B cell (primary cell): ENCODE measurements around the gene MAP3K12. TPM values are rescaled to one million over a fixed set of nuclear protein-coding genes. Genes with fewer than 3 reads are reported as not detected.

Experiments
- ATAC-seq: fragments of 200-7000 bp; cut with Tn5 transposase; one replicate; pipeline ENCODE4 v1.10.0; 2021; ENCODE audit warnings: low read depth, mild to moderate bottlenecking, moderate number of reproducible peaks, moderate library complexity
- CTCF ChIA-PET: fragments of 350-600 bp; sonication (Branson Sonifier 250); formaldehyde crosslinking; loops from one replicate; lab custom pipeline; 2021; ENCODE audit warnings: antibody characterized with exemption, inconsistent platforms; lab: Charles Lee
- POLR2A ChIA-PET: fragments of 350-600 bp; sonication (Branson Sonifier 250); formaldehyde crosslinking; loops from one replicate; lab custom pipeline; 2021; ENCODE audit warnings: antibody characterized with exemption; lab: Charles Lee
- DNase-seq: peaks from one replicate; pipeline ENCODE4 v3.0.0; 2013
- H2AFZ ChIP-seq: 2 replicates; pipeline ENCODE4 v1.6.1; 2012; ENCODE audit warnings: mild to moderate bottlenecking, low read depth, low read length; ENCODE audit not compliant: insufficient read depth, poor library complexity, severe bottlenecking
- H3K27ac ChIP-seq, 2 donors: 1 replicate in 1 of 2; 2 replicates in 1 of 2; pipeline ENCODE4 v1.5.1; 2012 to 2013; ENCODE audit warnings: low read length in 2 of 2, mild to moderate bottlenecking in 2 of 2, moderate library complexity in 1 of 2
- H3K27me3 ChIP-seq, 4 experiments: fragments of 200-600 bp in 1 of 4; sonication (generic) in 1 of 4; replicated peaks in 1 of 4; 1 replicate in 2 of 4; 2 replicates in 2 of 4; pipeline versions ENCODE4 v1.6.1 to v1.7.0; 2013 to 2016; ENCODE audit warnings: low read length in 3 of 4, mild to moderate bottlenecking in 2 of 4, mixed read lengths in 1 of 4, moderate library complexity in 1 of 4; ENCODE audit not compliant: insufficient read depth in 4 of 4, control insufficient read depth in 3 of 4; ENCODE audit errors: control extremely low read depth in 1 of 4
- H3K36me3 ChIP-seq, 2 experiments: replicated peaks in 1 of 2; 1 replicate in 1 of 2; 2 replicates in 1 of 2; pipeline versions ENCODE4 v1.6.1 to v1.7.1; 2013; ENCODE audit warnings: low read length in 1 of 2; ENCODE audit not compliant: insufficient read depth in 2 of 2, control insufficient read depth in 1 of 2; ENCODE audit errors: control extremely low read depth in 1 of 2, extremely low read depth in 1 of 2
- H3K4me1 ChIP-seq, 2 donors: fragments of 200-600 bp in 1 of 2; sonication (generic) in 1 of 2; 1 replicate in 1 of 2; 2 replicates in 1 of 2; pipeline versions ENCODE4 v1.5.1 to v1.6.1; 2013 to 2017; ENCODE audit warnings: low read length in 2 of 2; ENCODE audit not compliant: control insufficient read depth in 2 of 2, insufficient read depth in 2 of 2
- H3K4me2 ChIP-seq: replicated peaks from 2 replicates; pipeline ENCODE3; 2012; ENCODE audit warnings: mild to moderate bottlenecking, low read depth, low read length; ENCODE audit not compliant: poor library complexity, severe bottlenecking
- H3K4me3 ChIP-seq, 5 experiments: fragments of 200-600 bp in 1 of 5; sonication (generic) in 1 of 5; 1 replicate in 3 of 5; 2 replicates in 2 of 5; pipeline versions ENCODE4 v1.5.1 to v1.7.0; 2011 to 2016; ENCODE audit warnings: low read length in 4 of 5, mild to moderate bottlenecking in 4 of 5, low read depth in 2 of 5, control low read depth in 1 of 5, moderate library complexity in 1 of 5; ENCODE audit not compliant: insufficient read depth in 1 of 5; ENCODE audit errors: control extremely low read depth in 1 of 5, extremely low read depth in 1 of 5
- H3K79me2 ChIP-seq: fragments of 200-600 bp; sonication (generic); one replicate; pipeline ENCODE4 v1.6.0; 2016; ENCODE audit warnings: low read length; ENCODE audit not compliant: control insufficient read depth, insufficient read depth
- H3K9ac ChIP-seq: fragments of 200-600 bp; sonication (generic); 2 replicates; pipeline ENCODE4 v1.6.1; 2017; ENCODE audit warnings: mild to moderate bottlenecking, low read length, moderate library complexity
- H3K9me3 ChIP-seq, 3 donors: one replicate each; pipeline versions ENCODE4 v1.6.1 to v1.7.1; 2013; ENCODE audit warnings: low read length in 2 of 3; ENCODE audit not compliant: control insufficient read depth in 2 of 3, insufficient read depth in 1 of 3; ENCODE audit errors: control extremely low read depth in 1 of 3
- H4K20me1 ChIP-seq: 2 replicates; pipeline ENCODE4 v1.6.0; 2012; ENCODE audit warnings: mild to moderate bottlenecking, low read length; ENCODE audit not compliant: insufficient read depth, control insufficient read depth, poor library complexity, severe bottlenecking
- H3K27ac Mint-ChIP-seq: one replicate; pipeline ENCODE4 v1.8.0; 2021; ENCODE audit warnings: mixed read lengths
- H3K27me3 Mint-ChIP-seq: one replicate; pipeline ENCODE4 v1.8.0; 2021; ENCODE audit warnings: mixed read lengths
- H3K4me1 Mint-ChIP-seq: one replicate; pipeline ENCODE4 v1.8.0; 2021; ENCODE audit warnings: mixed read lengths
- H3K4me3 Mint-ChIP-seq: one replicate; pipeline ENCODE4 v1.8.0; 2021; ENCODE audit warnings: mixed read lengths
- H3K9me3 Mint-ChIP-seq: one replicate; pipeline ENCODE4 v1.8.0; 2022; ENCODE audit warnings: mixed read lengths; ENCODE audit not compliant: insufficient read depth
- EZH2 ChIP-seq: IDR thresholded peaks from 2 replicates; pipeline ENCODE4 v1.6.1; 2012; ENCODE audit warnings: borderline replicate concordance, low read depth, mild to moderate bottlenecking, moderate library complexity, low read length; ENCODE audit not compliant: insufficient read depth, poor library complexity, severe bottlenecking
- WGBS: methylation state at CpG from one replicate; pipeline ENCODE4 v1.1.5; 2013; ENCODE audit warnings: missing lambda C conversion rate; ENCODE audit not compliant: insufficient coverage; 5-methylcytosine and 5-hydroxymethylcytosine counted together
- intact Hi-C: fragments of 100-400 bp; cut with micrococcal nuclease; formaldehyde crosslinking; loops from one replicate; pipeline ENCODE4 v1.10.0; 2022
- polyA plus RNA-seq: library from polyadenylated mRNA; depleted of rRNA; stranded (reverse); fragments of >200 nt; gene quantifications from 2 replicates; pipeline ENCODE4 v1.2.3, GENCODE V29; 2012
- total RNA-seq, 2 donors: library from RNA; stranded (reverse); fragments of 120-200 nt in 1 of 2; gene quantifications; 1 replicate in 1 of 2; 2 replicates in 1 of 2; pipeline versions ENCODE4 v1.2.3 to v1.2.4, GENCODE V29; 2013 to 2022
- TF ChIP-seq, protein P1 (sequence below): fragments of 200-600 bp; IDR thresholded peaks from one replicate; pipeline ENCODE4 v1.8.0; 2022; ENCODE audit warnings: antibody characterized with exemption, mild to moderate bottlenecking

The MAP3K12 gene
- total and polyA plus RNA-seq, 2 donors (not counting 1 experiment from before 2014, with no cell fraction given): 15.0 to 17.0 TPM

DNA sequence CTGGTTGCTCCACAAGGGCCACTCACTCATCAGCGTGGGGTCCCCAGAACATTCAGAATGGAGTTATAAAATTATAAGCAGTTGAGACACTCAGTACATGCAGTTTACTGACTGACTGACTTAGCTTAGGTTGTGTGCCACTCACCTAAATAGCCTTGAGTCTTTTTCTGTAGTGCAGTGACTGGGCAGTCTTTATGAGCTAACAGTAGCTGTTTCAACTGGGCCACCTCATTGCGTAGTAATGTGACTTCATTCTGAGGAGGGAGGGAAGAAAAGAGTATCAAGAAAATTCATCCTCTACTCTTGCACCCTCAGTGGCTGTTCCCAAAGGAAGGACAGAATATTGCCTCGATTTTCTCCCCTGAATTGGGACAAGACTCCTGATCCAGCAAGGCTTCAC, 23.9 kb upstream of the MAP3K12 start:
- Histone ChIP-seq H3K36me3 (peaks cover 13 to 74% of the 10 kb centered on the region in 2 experiments), H3K9ac (no peak overlapping the region), H3K27me3 (no peaks in the 10 kb centered on the region), H3K4me3 (no peak overlapping the region), H4K20me1 (no peaks in the 10 kb centered on the region), H2AFZ (no peak overlapping the region), H3K79me2 (no peaks in the 10 kb centered on the region), H3K27ac (no peak overlapping the region), H3K9me3 (no peaks in the 10 kb centered on the region), H3K4me2 (no peak overlapping the region), H3K4me1 (no peaks in the 10 kb centered on the region)
- Mint-ChIP-seq H3K27ac (no peak overlapping the region), H3K9me3 (no peaks in the 10 kb centered on the region), H3K4me3 (no peak overlapping the region), H3K27me3 (no peaks in the 10 kb centered on the region), H3K4me1 (no peaks in the 10 kb centered on the region)
- intact Hi-C loops: no loop called here
- CTCF ChIA-PET: interaction anchor here (1.0 to 1.6 kb wide), 2 partner anchors 153 to 179 kb away, joined by 3 to 4 read pairs; partner anchors contain the start of gene ATP5MC2
- no peak for DNase-seq
- POLR2A ChIA-PET: interaction anchor here (1.1 kb wide), 1 partner anchor 14 kb away, joined by 3 read pairs; no protein-coding TSS in a partner anchor
- ATAC-seq: no peak
- WGBS: 100% methylated on average over 1 of the region's 3 CpGs
- TF ChIP-seq, protein P1, sequence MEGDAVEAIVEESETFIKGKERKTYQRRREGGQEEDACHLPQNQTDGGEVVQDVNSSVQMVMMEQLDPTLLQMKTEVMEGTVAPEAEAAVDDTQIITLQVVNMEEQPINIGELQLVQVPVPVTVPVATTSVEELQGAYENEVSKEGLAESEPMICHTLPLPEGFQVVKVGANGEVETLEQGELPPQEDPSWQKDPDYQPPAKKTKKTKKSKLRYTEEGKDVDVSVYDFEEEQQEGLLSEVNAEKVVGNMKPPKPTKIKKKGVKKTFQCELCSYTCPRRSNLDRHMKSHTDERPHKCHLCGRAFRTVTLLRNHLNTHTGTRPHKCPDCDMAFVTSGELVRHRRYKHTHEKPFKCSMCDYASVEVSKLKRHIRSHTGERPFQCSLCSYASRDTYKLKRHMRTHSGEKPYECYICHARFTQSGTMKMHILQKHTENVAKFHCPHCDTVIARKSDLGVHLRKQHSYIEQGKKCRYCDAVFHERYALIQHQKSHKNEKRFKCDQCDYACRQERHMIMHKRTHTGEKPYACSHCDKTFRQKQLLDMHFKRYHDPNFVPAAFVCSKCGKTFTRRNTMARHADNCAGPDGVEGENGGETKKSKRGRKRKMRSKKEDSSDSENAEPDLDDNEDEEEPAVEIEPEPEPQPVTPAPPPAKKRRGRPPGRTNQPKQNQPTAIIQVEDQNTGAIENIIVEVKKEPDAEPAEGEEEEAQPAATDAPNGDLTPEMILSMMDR: no peak
- no peak for TF ChIP-seq EZH2

DNA sequence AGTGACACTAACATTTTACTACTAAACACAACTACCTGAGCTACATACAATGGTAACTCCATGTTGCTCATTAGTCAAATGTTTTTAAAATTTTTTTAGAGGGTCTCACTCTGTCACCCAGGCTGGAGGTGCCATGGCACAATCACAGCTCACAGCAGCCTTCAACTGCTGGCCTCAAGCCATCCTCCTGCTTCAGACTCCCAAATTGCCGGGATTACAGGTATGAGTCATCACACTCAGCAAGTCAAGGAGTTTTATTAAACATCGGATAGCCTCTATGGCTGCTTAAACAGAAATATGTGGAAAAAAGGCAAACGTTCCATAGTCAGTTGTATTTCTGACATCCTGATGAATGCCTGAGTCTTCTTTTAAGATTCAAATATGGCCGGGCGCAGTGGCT, 19.1 kb upstream of the MAP3K12 start:
- Histone ChIP-seq H2AFZ (no peak overlapping the region), H3K36me3 (peaks cover 10 to 88% of the 10 kb centered on the region in 2 experiments), H3K4me2 (no peak overlapping the region), H3K79me2 (no peaks in the 10 kb centered on the region), H3K4me1 (no peaks in the 10 kb centered on the region), H3K27ac (no peak overlapping the region), H3K9me3 (no peaks in the 10 kb centered on the region), H3K9ac (no peak overlapping the region), H3K4me3 (no peak overlapping the region), H3K27me3 (no peaks in the 10 kb centered on the region), H4K20me1 (no peaks in the 10 kb centered on the region)
- H3K27ac Mint-ChIP-seq: no peak overlapping the region
- intact Hi-C loops: no loop called here
- ATAC-seq: no peak
- ChIA-PET CTCF (interaction anchor here (0.7 to 5.7 kb wide), 3 partner anchors 9 to 224 kb away, joined by 3 to 35 read pairs (median 3); no protein-coding TSS in a partner anchor), POLR2A (interaction anchor here (0.5 kb wide), 1 partner anchor 244 kb away, joined by 5 read pairs; no protein-coding TSS in a partner anchor)
- WGBS: 96% methylated on average over 5 of the region's 5 CpGs
- no peaks in the 10 kb centered on the region for H3K9me3 Mint-ChIP-seq
- DNase-seq: no peak
- TF ChIP-seq EZH2: no peak
- TF ChIP-seq, protein P1: no peak
- H3K4me3 Mint-ChIP-seq: no peak overlapping the region
- no peaks in the 10 kb centered on the region for H3K4me1 Mint-ChIP-seq
- H3K27me3 Mint-ChIP-seq: no peaks in the 10 kb centered on the region
